GM19240 (cell line): ENCODE results near the gene NOVA1.
"Not testable (repeated sequence)": the region's sequence is repeated elsewhere in the genome, so short reads cannot be mapped to it uniquely, and the experiment has no call there.

Experiments used
- DNase-seq: peaks from one replicate; pipeline ENCODE4 v3.0.0; 2011; ENCODE audit warnings: low spot score; ENCODE audit not compliant: insufficient read length

The NOVA1 gene, protein sequence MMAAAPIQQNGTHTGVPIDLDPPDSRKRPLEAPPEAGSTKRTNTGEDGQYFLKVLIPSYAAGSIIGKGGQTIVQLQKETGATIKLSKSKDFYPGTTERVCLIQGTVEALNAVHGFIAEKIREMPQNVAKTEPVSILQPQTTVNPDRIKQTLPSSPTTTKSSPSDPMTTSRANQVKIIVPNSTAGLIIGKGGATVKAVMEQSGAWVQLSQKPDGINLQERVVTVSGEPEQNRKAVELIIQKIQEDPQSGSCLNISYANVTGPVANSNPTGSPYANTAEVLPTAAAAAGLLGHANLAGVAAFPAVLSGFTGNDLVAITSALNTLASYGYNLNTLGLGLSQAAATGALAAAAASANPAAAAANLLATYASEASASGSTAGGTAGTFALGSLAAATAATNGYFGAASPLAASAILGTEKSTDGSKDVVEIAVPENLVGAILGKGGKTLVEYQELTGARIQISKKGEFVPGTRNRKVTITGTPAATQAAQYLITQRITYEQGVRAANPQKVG

DNA sequence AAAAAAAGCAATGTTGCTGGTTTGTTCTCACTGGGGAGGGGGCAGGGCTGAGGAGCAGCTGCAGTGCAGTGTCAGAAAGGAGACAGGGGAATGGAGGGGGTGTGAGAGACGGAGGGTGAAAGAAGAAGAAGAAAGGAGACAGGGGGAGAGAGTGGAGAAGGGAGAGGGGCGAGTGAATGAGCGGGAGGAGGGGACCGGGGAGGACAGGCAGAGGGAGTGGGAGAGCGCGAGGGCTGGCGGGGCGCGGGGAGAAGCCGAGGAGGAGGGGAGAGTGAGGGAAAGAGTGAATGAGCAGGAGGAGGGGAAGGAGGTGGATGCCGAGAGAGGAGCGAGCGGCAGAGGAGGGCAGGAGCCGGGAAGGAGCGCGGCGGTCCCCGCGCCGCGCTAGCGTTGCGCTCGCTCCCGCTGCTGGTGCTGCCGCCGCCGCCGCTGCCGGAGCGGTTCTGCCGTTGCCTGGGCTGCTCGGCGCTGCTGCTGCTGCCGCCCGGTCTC lies at the start of gene NOVA1:
NOVA1 (minus strand) TSS at position 445 of the 492 bp plus-strand sequence. CDS start 597 bp downstream, outside the sequence.
- no peak for DNase-seq

DNA sequence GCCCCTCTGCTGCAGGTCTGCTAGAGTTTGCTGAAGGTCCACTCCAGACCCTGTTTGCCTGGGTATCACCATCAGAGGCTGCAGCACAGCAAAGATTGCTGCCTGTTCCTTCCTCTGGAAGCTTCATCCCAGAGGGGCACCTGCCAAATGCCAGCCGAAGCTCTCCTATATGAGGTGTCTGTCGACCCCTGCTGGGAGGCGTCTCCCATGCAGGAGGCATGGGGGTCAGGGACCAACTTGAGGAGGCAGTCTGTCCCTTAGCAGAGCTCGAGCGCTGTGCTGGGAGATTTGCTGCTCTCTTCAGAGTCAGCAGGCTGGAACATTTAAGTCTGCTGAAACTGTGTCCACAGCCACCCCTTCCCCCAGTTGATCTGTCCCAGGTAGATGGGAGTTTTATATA lies 47.2 kb upstream of the NOVA1 start:
- not testable (repeated sequence) for DNase-seq

DNA sequence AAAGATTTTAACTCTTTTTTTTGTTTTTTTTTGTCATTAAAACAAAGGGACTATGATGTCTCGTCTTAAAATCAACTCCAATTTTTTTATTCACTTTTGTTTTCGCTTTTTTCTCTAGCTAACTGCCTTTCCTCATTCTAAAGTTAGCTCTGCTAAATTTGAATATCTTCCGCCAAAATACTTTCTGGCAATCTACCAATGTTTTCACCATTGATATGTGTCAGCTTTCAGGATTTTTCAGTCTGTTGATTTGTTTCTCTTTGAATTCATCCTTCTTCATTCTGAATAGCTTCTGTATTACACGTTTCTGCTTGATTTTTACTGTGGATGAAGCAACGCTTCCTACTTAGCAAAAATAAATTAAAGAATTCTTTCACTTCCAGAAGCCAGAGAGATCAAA lies 38.7 kb upstream of the NOVA1 start:
- no peak for DNase-seq

DNA sequence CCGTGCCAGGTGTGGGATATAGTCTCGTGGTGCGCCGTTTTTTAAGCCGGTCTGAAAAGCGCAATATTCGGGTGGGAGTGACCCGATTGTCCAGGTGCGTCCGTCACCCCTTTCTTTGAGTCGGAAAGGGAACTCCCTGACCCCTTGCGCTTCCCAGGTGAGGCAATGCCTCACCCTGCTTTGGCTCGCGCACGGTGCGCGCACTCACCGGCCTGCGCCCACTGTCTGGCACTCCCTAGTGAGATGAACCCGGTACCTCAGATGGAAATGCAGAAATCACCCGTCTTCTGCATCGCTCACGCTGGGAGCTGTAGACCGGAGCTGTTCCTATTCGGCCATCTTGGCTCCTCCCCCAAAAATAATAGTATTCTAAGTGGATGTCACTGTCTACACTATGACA lies 37.1 kb upstream of the NOVA1 start:
- not testable (repeated sequence) for DNase-seq

DNA sequence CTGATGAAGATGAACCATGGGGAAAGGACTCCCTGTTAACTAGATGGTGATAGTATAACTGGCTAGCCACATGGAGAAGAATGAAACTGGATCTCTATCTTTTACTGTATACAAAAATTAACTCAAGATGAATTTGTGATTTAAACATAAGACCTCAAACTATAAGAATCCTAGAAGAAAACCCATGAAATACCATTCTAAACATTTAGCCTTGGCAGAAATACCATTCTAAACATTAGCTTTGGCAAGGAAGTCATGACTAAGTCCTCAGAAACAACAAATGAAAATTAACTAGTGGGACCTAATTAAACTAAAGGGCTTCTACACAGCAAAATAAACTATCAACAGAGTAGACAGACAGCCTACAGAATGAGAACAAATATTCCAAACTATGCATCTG lies 28.4 kb upstream of the NOVA1 start:
- DNase-seq = no peak

DNA sequence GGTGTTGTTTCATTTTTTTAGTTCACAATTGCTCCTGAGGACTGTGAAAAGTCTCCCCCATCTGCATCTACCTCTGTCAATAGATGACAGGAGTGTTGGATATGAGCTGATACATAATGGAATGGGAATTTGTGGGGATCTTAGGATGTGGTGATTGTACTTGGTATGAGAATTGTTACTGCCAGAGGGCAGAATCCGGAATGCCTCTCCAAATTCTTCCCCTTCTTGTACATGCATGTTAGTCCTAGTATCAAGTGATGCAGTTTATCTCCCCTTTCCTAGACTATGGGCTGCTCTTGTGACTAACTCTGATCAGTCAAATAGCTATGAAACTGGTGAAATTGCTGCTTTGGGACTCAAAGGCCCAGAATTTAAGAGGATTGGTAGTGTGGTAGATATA lies 24.8 kb upstream of the NOVA1 start:
- no peak for DNase-seq

DNA sequence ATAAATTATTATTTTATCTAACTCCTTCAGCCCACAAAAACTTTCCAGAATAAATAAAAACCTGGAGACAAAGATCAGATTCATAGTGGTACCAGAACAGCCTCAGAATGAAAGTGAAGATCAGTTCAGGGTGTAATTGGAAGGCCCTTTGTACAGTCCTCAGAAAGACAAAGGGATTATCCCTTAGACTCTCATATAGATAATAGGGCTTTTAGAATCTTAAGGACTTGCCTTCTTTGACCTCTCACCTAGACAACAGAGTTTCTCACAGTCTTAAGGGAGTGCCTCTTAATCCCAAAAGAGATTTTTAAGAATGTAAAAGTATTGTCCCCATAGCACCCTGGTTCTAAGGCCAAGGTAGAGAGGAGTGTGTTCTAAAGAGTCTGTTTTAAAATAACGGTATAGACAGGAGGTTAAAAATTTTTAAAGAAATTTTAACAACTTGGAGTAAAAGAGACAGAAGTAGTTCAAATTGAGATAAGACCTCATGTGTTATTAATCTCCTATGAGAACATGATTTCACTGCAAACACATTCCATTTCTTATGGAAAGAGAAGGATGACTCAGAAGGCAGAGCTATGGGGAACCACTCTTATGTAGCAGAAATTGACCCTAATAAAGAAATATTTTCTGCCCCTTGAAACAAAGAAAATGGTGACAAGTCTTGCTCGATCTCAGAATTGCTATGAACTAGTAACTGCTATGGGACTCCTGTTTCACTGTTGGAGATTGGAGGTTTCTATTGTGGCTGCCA lies 24.2 kb upstream of the NOVA1 start:
- no peak for DNase-seq

DNA sequence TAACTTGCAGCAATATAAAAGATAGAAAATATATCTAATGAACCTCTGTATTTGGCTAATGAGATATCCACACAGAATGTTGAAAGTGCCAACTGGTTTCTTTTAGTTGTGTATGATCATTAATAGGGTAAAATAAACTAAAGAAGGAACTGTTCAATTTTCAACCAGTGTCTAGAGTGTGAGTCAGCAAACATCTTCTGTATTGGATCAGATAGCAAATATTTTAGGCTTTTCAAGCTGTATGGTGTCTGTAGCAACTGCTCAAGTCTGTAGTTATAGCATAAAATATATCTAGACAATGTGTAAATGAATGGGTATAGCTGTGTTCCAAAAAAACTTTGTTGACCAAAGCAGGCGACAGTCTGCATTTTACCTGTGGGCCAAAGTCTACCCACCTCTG lies 23.5 kb upstream of the NOVA1 start:
- DNase-seq = no peak

DNA sequence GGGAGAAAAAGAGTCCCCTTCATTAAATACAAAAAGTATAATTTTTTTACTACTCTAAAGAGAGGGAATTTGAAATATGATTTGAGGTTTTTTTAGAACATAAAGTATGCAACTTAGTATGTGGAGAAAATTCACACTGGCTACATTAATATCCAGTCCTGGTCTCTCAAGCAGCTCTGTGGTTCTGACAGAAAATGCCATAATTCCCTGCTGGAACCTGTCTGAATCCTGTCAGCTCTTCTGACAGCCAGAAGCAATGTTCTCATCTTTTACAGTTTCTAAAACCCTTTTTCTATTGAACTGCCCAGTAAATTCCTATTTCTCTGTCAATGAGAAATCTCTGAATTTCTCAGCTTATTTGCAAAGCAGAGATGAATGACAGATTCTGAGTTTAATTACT lies 13.4 kb upstream of the NOVA1 start:
- DNase-seq = no peak

DNA sequence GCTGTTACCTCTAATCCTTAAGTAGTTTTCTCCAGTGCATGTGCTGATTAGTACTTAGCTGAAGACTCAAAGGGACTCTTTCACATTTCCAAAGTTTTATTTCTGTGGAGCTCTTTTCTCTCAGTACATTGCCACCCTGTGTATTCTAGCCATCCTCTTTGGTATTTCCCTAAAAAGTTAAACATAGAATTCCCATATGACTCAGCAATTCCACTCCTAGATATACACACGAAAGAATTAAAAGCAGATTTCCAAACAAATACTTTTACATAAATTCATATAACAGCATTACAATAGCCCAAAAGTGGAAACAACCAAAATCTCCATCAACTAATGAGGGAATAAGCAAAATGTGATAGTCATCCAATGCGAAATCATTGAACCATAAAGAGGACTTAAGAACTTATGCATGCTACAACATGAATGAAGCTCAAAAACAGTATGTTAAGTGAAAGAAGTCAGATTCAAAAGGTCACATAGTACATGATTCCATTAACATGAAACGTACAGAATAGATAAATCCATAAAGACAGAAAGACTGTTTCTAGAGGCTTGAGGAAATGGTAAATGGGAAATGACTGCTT lies 9.0 kb upstream of the NOVA1 start:
- DNase-seq = no peak

DNA sequence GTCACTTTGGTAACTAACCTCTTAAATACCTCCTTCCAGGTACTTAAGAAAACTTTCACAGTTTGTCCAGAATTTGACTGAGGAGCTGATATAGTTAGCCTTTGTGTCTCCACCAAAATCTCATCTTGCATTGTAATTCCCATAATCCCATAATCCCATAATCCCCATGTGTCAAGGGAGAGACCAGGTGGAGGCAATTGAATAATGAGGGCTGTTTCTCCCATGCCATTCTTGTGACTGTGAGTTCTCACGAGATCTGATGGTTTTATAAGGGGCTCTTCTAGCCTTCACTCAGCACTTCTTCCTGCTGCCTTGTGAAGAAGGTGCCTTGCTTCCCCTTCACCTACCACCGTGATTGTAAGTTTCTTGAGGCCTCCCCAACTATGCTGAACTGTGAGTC lies 7.8 kb upstream of the NOVA1 start:
- no peak for DNase-seq

DNA sequence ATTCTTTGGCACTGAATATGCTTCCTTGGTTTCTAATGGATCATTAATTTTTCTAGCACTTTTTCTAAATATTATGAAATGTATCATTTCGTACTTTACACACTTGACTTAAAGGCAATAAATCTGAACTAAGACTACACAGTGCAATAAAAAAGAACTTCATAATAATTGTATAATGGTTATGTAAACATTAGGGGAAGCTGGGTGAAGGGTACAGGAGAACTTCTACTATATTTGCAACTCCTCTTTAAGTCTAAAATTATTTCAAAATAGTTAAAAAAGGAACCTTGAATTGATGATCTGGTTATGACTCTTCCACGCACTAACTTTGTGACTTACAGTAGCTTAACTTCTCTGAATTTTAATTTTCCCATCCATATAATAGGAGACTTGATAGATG lies 5.1 kb upstream of the NOVA1 start:
- no peak for DNase-seq

DNA sequence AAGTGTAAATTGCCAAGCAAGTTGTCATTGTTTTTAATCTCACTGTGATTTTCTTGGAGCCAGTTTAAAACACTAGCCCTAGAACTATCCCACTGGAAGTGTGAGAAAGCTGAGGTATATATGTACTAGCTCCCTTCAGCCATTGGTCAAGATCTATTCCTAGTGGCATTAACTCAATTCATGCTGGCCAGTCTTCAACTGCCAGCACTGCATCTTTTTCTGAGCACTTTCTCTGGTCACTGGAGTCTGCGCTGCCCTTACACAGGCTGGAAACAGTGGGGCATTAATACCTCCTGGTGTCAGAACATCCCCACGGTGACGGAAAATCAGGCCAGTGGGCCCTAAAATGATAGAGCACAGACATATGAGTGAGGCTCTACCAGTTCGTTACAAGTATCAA lies 4.0 kb upstream of the NOVA1 start:
- no peak for DNase-seq

DNA sequence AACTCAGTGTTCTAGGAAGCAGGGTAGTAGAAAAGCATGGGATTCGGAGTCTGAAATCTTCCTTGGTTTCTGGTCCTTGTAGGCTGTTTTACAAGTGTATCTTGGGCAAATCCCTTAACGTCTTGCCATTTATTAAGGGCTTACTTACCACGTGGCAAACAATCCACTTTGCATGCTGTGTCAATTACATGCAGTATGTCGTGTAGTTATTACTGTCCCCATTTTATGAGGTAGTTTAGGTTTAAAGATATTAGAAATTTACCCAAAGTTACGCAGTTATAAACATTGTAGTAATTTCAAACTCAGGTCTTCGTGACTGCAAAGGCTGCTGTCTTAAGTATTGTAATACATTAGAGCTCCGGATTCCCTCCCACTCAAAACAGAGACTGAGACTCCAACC lies 1.5 kb upstream of the NOVA1 start:
- DNase-seq = no peak

DNA sequence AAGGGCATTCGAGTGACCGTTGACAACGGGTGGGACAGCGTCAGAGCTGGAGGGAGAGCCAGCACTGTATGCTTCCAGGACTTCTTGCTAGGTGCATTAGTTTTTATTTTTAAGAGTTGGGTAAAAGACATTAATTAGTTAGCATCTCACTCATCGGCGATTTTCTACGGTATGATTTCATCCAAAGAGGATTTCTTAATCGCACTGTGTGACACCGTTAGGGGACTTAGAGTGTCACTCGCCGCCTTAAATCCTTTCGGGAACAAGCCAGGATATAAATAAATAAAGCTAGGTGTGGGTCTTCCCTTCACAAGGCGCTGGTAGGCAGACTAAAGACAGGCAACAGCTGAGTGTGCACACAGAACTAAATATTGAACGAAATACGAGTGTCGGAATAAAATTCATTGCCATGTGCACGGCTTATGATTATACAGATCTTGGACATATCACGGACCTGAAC lies 869 bp upstream of the NOVA1 start:
- DNase-seq = no peak

DNA sequence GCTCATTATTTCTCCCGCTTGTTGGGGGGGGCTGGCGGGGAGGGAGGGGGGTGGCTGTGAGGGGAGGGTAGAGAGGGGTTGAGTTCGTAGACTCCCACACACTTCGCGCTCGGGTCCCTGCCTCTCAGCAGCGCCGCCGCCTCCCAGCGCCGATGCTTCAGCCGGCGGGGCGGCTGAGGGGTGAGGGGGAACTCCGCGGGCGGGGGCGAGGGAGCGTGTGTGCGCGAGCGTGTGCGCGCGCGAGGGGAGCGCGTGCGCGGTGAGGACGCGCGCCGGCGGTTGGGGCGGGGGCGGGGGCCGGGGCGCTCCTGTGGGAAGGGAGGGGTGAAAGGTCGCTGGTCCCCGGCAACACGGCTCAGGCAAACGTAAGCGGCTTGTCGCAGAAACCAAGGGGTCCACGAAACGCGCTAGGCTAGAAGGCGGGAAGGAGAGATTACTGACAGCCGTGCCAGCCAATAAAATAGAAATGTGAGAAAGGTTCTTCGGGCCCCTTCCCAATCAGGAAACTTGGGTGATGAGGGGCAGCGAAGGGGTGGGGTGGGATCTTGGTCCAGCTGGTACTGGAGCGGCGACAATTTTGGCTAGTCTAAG lies 343 bp upstream of the NOVA1 start:
- no peak for DNase-seq

DNA sequence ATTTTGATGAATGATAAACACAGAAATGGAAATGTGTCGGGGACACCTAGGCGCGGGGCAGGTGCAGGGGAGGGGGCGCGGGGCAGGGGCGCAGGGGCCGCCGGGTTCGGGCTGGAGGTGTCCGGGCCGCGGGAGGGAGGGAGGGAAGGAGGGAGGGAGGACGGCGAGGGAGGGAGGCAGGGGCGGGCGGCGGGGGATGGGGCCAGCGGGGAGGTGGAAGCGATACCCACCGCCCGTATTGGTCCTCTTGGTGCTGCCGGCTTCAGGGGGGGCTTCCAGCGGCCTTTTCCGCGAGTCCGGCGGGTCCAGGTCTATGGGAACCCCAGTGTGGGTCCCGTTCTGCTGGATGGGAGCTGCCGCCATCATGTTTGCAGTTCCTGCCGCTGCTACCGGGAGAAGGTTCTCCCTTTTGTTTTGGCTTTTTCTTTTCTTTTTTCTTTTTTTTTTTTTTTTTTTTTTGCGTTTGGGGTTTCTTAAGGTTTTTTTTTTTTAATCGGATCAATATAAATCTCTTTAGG lies 703 bp downstream of the NOVA1 start:
- DNase-seq = no peak

DNA sequence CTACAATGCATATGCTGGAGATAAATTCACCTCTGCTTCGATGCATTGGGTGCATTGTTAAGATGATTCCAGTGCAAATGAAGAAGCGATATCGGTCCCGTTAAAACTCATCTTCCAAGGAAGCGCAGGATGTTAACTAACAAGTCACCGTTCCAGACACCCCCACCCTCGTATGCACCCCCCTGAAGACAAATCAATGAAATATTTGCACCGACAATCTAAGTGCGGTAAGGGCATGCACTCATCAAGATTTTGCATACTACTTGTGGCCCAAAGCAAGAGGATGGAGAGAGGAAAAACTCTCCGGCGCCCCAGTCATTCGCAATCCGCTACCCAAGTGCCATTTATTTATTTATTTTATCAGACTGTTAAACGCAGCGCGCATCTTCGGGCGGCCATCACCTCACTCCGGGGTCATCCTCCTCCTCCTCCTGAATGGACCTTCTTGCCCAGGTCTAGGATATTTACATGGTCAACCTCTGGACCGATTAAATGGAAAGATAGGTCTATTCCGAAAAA lies 1.2 kb downstream of the NOVA1 start:
- no peak for DNase-seq

DNA sequence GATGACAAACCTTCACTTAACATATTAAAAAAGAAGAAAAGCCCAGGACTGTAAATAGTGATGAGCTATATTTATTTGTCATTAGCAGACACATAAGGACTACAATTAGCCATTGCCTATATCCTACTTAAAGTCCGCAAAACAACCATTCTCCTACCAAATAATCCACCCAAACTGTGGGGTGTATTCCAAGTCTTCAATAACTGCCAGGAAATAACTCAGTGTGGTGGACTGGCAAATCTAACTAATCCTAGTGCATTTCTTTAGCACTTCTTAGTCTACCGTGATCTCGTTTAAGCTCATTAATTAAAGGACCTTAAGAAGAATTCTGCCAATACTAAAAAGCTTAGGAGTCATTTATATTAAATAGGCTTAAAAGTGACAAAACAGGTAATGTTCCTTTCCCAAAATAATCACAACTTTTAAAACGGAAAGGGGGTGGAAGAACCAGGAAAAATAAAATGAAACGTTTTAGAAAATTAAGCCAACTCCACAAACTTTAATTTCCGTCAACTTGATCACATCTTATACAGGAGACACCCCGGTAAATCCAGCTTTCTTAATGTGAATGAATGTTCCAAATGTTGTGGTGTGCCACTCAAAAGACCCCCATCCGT lies 1.8 kb downstream of the NOVA1 start:
- DNase-seq = no peak

DNA sequence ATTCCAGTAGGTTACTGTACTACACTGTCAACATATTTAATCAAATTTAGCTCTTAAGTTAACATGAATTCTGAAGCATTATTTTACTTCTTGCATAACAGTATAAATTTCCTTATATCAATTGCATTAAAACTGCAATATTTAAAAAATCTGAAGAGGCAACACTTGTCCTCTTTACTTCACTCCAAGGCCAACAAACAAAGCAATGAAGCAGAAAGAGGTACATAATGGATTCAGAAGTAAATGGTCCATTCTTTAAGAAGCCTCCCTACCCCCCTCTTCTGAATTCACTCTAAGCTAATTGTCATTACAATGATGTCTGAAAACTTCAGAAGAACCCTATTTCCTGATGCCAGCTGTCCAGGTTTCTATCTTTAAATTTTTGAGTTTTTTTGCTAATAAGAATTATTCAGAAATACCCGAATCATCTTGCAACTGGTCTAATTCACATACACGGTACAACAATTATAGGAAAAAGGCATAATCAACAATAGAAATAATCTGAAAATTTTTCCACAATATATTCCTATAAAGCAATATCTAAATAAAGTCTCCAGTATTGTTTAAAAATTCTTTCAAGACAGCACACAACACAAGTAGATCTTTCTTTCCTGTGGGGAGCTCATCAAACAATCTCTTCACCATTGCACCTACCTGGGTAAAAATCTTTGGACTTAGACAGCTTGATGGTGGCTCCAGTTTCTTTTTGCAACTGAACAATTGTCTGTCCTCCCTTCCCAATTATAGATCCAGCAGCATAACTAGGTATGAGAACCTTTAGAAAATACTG lies 2.9 kb downstream of the NOVA1 start:
- DNase-seq = no peak
